Cardiac muscle cell (in vitro differentiated cells and primary cell): ENCODE data around the gene CHST8. TPM values are rescaled to one million over a fixed set of nuclear protein-coding genes. Genes with fewer than 3 reads are reported as not detected.
A peak's percentile ranks its signal among the peaks of the same experiment; 100 is the strongest.

Experiments
- DNase-seq, 2 donors: peaks; one replicate each; pipeline versions ENCODE4 v3.0.0 to v3.0.0-alpha.2; 2010 to 2017; ENCODE audit warnings: low read depth in 1 of 2, low spot score in 1 of 2
- H3K27ac ChIP-seq: fragments of 200-600 bp; sonication (generic); 2 replicates; pipeline ENCODE4 v1.5.1; 2016
- H3K27me3 ChIP-seq: fragments of 200-600 bp; sonication (generic); 2 replicates; pipeline ENCODE4 v1.6.0; 2016; ENCODE audit warnings: control low read depth
- H3K36me3 ChIP-seq: fragments of 200-600 bp; sonication (generic); 2 replicates; pipeline ENCODE4 v1.5.1; 2016; ENCODE audit warnings: control low read depth
- H3K4me1 ChIP-seq: fragments of 200-600 bp; sonication (generic); 2 replicates; pipeline ENCODE4 v1.8.1; 2017; ENCODE audit warnings: low read depth, mild to moderate bottlenecking, mixed run types
- H3K4me3 ChIP-seq: fragments of 200-600 bp; sonication (generic); 2 replicates; pipeline ENCODE4 v1.5.1; 2016; ENCODE audit warnings: mild to moderate bottlenecking
- H3K9me3 ChIP-seq: fragments of 200-600 bp; sonication (generic); 2 replicates; pipeline ENCODE4 v1.5.1; 2017; ENCODE audit warnings: low read depth, mild to moderate bottlenecking, control low read depth
- polyA plus RNA-seq: library from polyadenylated mRNA; unstranded; fragments of >200 nt; fragmentation: Nextera tagmentation; extraction: Ambion mirVana; gene quantifications from 2 replicates; pipeline ENCODE4 v1.2.1, GENCODE V29; 2016
- total RNA-seq: library from RNA; depleted of rRNA; stranded (reverse); fragments of >200 nt; gene quantifications from 2 replicates; pipeline ENCODE4 v1.2.3, GENCODE V29; 2016
- TF ChIP-seq, protein P1 (sequence below): IDR thresholded peaks from 2 replicates; pipeline ENCODE4 v1.5.1; 2012; ENCODE audit warnings: low read depth, mild to moderate bottlenecking, low read length

Gene CHST8
- total and polyA plus RNA-seq, 2 experiments from 2014 or later = 0.84 to 0.89 TPM

DNA sequence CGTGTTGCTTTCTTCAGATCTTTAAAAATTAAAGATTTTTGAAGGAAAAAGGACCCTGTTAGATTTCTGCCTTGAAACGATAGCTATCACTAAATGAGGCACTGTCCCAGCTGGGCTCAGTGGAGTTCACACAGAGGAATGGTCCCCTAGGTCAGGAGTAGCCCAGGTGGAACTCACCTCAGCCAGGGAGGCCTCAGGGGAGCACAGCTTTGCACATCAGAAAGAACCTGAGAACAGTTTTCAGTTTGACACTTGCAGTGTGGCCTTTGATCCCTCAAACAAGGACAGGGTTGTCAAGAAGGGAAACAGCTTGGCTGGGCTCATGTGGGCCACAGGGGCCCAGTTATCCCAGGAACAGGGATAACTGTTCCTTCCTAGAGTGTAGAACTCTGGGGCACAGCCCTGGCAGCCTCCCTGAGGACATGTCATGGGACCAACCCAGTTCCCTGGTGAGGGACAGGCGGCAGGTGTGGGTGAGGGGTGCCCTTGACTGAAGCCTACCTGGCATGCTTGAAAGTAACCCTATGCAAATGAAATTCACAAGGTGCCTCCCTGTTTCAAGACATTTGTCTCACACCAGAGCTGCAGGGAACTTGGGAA, 59.4 kb downstream of the CHST8 start:
- Histone ChIP-seq H3K4me1 (no peaks in the 10 kb centered on the region), H3K36me3 (no peaks in the 10 kb centered on the region), H3K27ac (no peak overlapping the region), H3K9me3 (no peaks in the 10 kb centered on the region), H3K27me3 (peaks cover 13% of the 10 kb centered on the region), H3K4me3 (no peak overlapping the region)
- DNase-seq = no peak
- TF ChIP-seq, protein P1, sequence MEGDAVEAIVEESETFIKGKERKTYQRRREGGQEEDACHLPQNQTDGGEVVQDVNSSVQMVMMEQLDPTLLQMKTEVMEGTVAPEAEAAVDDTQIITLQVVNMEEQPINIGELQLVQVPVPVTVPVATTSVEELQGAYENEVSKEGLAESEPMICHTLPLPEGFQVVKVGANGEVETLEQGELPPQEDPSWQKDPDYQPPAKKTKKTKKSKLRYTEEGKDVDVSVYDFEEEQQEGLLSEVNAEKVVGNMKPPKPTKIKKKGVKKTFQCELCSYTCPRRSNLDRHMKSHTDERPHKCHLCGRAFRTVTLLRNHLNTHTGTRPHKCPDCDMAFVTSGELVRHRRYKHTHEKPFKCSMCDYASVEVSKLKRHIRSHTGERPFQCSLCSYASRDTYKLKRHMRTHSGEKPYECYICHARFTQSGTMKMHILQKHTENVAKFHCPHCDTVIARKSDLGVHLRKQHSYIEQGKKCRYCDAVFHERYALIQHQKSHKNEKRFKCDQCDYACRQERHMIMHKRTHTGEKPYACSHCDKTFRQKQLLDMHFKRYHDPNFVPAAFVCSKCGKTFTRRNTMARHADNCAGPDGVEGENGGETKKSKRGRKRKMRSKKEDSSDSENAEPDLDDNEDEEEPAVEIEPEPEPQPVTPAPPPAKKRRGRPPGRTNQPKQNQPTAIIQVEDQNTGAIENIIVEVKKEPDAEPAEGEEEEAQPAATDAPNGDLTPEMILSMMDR = no peak

DNA sequence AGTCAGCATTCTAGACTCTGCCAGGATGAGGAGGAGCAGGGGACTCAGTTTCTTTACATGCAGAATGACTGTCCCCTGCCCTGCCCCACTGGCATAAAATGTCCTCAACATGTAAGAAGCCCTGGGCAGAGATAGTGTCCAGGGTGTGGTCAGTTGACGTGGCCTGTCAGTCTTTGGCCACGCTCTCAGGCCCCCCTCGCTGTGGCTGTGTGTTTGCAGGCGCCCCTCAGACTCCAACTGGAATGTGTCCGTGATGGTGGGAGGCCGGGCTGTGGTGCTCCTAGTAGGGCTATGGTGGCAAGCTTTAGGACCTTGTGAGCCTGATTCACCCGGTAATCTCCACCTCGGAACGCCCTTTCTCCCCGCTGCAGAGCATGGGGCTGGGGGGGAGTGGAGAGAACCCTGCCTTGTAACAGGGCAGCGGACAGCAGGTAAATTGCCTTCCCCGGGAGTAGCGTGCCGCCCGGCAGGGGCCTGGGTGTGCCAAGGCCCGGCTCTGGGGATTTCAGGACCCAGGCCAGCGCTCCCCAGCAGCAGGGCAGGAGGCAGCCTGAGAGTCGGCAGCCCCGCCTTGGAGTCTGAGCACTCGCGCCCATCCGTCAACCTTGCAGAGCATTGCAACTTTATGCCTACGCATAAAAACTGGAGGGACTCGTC, 62.3 kb downstream of the CHST8 start:
- no peak overlapping the region for H3K4me3 ChIP-seq

GRCh38 chr19:33684538-33685232, 62.9 kb downstream of the CHST8 start:
- no peak overlapping the region for H3K4me3 ChIP-seq
- DNase-seq = no peak

More for the DNA sequence above, 62.3 kb downstream of the CHST8 start:
- DNase-seq = peak; percentile 59 to 92
- TF ChIP-seq, protein P1 = no peak
- H3K36me3 ChIP-seq = no peaks in the 10 kb centered on the region
- peaks cover 13% of the 10 kb centered on the region for H3K27me3 ChIP-seq
- H3K9me3 ChIP-seq = no peaks in the 10 kb centered on the region
- no peak overlapping the region for H3K27ac ChIP-seq
- H3K4me1 ChIP-seq = no peaks in the 10 kb centered on the region

DNA sequence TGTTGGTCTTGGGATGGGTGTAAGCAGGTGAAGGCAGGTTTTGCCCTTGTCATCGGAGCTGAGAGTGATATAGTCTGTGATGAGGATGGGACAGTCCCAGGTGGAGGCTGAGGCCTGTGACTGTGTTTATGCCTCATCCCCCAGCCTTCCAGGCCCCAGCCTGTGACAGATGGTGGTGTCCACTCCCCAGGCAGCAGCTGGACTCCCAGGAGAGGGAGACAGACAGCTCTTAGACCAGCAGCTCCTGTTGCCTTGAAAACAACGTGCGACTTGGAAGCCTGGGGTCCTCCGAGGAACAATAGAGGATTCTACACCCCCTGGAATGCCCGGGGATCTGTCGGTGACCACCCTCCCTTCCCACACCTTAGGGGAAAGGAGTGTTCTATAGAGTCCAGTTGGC, 63.8 kb downstream of the CHST8 start:
- Histone ChIP-seq H3K27ac (no peak overlapping the region), H3K36me3 (no peaks in the 10 kb centered on the region), H3K4me1 (peaks cover 3% of the 10 kb centered on the region), H3K9me3 (no peaks in the 10 kb centered on the region), H3K4me3 (no peak overlapping the region), H3K27me3 (peaks cover 13% of the 10 kb centered on the region)
- no peak for DNase-seq
- TF ChIP-seq, protein P1 = no peak

More at GRCh38 chr19:33684538-33685232, 62.9 kb downstream of the CHST8 start:
- H3K27ac ChIP-seq = no peak overlapping the region
- TF ChIP-seq, protein P1 = no peak
- H3K27me3 ChIP-seq = peaks cover 13% of the 10 kb centered on the region
- H3K9me3 ChIP-seq = no peaks in the 10 kb centered on the region
- no peaks in the 10 kb centered on the region for H3K36me3 ChIP-seq
- peaks cover 2% of the 10 kb centered on the region for H3K4me1 ChIP-seq

DNA sequence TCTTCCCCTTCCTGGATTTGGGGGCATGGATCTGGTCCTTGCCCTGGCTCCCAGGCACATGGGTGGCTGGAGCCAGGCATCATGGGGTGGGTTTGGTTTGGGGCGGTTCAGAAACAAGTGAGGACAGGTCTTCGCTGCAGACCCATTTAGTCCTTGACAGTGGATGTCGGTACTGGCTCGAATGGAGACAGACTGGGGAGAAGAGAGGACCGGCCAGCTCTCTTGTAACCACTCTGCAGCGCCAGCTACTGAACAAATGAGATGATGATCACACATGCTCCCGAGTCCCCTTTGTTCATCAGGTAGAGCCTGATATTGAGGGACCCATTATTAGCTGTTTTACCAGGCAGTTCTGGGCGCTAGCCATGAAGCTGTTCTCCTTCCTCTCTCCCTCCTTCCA, 64.5 kb downstream of the CHST8 start:
- H3K27ac ChIP-seq = no peak overlapping the region
- DNase-seq = no peak

More for the DNA sequence above, 64.5 kb downstream of the CHST8 start:
- Histone ChIP-seq H3K36me3 (no peaks in the 10 kb centered on the region), H3K9me3 (no peaks in the 10 kb centered on the region), H3K4me1 (peaks cover 3% of the 10 kb centered on the region), H3K4me3 (no peak overlapping the region), H3K27me3 (peaks cover 13% of the 10 kb centered on the region)
- TF ChIP-seq, protein P1 = no peak
